C4-2B (cell line): ENCODE measurements around the gene ALAD.

ENCODE experiments used
- ZFX ChIP-seq: fragments of 450-650 bp; IDR thresholded peaks from 2 replicates; pipeline ENCODE4 v1.6.1; 2017
- TF ChIP-seq, protein P1 (sequence below): fragments of 450-650 bp; conservative IDR thresholded peaks from 2 replicates; pipeline ENCODE4 v1.5.1; 2017; ENCODE audit warnings: mild to moderate bottlenecking

DNA sequence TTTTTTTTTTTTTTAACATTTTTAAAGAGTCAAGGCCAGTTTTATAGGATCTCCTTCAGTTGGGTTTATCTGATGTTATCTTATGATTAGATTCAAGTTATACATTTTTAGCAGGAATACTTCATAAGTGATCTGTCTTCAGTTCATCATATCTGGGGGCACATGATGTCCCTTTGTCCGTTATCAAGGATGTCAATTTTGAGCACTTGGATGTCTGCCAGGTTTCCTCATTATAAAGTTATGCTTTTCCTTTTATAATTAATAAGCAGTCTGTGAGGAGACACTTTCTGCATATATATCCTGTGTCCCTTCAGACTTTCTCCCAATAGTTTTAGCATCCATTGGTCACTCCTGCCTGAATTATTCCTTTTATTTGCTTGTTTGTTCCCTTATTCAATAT, 36.1 kb downstream of the ALAD start:
- TF ChIP-seq, protein P1, sequence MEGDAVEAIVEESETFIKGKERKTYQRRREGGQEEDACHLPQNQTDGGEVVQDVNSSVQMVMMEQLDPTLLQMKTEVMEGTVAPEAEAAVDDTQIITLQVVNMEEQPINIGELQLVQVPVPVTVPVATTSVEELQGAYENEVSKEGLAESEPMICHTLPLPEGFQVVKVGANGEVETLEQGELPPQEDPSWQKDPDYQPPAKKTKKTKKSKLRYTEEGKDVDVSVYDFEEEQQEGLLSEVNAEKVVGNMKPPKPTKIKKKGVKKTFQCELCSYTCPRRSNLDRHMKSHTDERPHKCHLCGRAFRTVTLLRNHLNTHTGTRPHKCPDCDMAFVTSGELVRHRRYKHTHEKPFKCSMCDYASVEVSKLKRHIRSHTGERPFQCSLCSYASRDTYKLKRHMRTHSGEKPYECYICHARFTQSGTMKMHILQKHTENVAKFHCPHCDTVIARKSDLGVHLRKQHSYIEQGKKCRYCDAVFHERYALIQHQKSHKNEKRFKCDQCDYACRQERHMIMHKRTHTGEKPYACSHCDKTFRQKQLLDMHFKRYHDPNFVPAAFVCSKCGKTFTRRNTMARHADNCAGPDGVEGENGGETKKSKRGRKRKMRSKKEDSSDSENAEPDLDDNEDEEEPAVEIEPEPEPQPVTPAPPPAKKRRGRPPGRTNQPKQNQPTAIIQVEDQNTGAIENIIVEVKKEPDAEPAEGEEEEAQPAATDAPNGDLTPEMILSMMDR, result no peak
- no peak for TF ChIP-seq ZFX
